ENCODE results near the gene XRCC3.
A peak's percentile ranks its signal among the peaks of the same experiment; 100 is the strongest.

XRCC3 gene

DNA sequence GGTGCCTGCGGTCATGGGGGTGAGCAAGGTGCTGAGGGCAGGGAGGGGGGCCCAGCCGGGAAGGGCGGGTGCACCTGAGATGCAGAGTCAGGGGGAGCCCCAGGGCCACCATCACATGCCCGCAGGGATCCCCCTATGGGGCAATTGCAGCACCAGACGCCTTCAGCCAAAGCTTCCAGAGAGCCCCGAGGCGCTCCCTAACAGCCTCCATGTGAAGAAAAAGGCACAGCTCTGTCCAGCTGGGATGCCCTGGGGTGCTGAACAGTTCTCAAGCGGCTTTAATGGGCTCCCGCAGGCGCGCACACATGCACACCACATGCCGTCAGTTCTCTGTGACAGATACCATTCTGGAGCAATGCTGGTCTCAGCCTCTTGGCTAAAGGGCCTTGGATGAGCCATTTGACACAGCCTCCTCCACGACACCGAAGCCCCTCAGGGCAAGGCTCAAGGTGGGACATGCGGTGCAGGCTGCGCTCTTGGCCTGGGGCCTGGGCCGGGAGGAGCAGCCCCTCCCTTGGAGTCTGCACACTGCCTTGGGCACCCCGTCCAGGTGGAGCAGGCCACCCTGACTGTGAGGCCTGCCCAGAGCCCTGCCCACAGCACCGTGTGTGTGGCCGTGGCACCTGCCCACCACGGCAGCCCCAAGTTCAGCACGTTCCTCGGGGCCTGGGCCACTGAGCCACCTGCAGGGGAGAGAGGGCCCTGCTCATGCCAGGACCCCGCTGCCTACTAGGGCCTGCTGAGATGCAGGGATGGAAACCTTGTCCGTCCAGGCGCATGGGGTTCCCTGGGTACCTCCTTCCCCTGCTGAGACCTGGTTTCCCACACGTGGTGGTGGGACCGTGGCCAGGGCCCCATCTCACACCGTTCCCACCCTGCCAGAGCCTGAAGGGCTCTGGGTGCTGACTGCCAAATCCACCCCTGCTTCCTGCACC, 7.7 kb downstream of the XRCC3 start:
- Mint-ChIP-seq H3K4me3 (no peak overlapping the region), H3K9me3 (ENCODE audit: low read depth) (no peaks in the 10 kb centered on the region), H3K27ac (no peak overlapping the region), H3K4me1 (ENCODE audit: low read depth) (no peaks in the 10 kb centered on the region), H3K27me3 (no peaks in the 10 kb centered on the region), H3K36me3 (peaks cover 2% of the 10 kb centered on the region)

DNA sequence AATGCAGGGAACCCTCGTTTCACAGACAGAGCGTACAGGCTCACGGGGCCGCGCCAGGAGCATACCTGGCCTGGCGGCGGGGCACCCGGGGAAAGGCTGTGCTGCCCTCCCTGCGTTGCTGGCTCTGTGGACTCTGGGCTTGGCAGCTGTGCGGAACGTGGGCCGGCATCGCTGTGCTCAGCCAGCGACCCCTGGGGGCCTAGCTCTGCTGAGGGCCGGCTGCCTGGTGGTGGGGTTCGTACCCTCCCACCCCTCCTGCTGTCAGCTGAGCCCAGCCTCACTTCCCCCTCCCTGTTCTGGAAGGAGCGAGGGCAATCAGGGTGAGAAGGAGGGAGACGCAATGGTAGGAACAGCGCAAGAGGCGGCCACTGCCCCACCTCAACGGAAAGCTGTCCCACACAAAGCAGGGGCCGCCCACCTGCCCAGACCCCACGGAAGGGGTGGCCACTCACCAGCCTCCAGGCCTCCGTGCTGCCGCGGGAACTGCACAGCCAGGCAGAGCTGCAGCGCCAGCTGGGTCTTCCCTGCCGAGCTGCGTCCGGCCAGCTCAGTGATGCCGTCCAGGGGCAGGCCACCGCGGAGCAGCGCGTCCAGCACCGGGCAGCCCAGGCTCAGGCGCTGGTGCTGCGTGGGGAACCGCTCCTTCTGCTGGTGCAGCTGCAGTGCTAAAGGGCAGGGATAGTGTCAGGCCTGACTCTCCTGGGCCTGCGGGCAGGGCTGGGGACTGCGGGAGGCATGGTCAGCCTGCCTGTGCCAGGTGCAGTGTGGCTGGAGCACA, 8.5 kb downstream of the XRCC3 start:
- peaks cover 2% of the 10 kb centered on the region for H3K36me3 Mint-ChIP-seq
- H3K4me3 Mint-ChIP-seq: no peak overlapping the region
- H3K27ac Mint-ChIP-seq: no peak overlapping the region
- H3K4me1 Mint-ChIP-seq (ENCODE audit: low read depth): no peaks in the 10 kb centered on the region
- no peaks in the 10 kb centered on the region for H3K27me3 Mint-ChIP-seq
- no peaks in the 10 kb centered on the region for H3K9me3 Mint-ChIP-seq (ENCODE audit: low read depth)

- Mint-ChIP-seq H3K4me1 (ENCODE audit: low read depth) (no peaks in the 10 kb centered on the region), H3K36me3 (peaks cover 2% of the 10 kb centered on the region), H3K9me3 (ENCODE audit: low read depth) (no peaks in the 10 kb centered on the region), H3K4me3 (no peak overlapping the region), H3K27me3 (no peaks in the 10 kb centered on the region), H3K27ac (no peak overlapping the region)
Observed at GRCh38 chr14:103705504-103706284, 9.6 kb downstream of the XRCC3 start.

DNA sequence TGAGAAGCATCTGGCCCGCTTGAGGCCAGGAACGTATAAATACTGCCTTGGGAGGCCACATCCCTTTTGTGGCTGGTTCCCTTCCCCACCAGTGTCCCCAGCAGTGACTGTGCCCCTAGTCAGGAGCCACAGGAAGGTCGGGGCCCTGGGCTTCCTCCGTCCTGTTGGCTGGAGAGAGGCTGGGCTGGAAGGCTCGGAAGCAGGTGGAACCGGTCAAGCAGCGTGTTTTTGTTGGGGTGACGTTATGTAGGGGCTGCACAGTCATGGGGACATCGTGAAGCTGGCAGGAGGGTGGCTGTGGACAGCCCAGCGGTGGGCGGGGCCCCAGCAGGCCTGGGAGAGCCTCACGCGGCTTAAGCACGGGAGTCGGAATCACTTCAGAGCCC, 10.1 kb downstream of the XRCC3 start:
- H3K27ac Mint-ChIP-seq: no peak overlapping the region
- no peaks in the 10 kb centered on the region for H3K27me3 Mint-ChIP-seq
- H3K36me3 Mint-ChIP-seq: peaks cover 2% of the 10 kb centered on the region
- H3K9me3 Mint-ChIP-seq (ENCODE audit: low read depth): no peaks in the 10 kb centered on the region
- no peak overlapping the region for H3K4me3 Mint-ChIP-seq
- no peaks in the 10 kb centered on the region for H3K4me1 Mint-ChIP-seq (ENCODE audit: low read depth)

DNA sequence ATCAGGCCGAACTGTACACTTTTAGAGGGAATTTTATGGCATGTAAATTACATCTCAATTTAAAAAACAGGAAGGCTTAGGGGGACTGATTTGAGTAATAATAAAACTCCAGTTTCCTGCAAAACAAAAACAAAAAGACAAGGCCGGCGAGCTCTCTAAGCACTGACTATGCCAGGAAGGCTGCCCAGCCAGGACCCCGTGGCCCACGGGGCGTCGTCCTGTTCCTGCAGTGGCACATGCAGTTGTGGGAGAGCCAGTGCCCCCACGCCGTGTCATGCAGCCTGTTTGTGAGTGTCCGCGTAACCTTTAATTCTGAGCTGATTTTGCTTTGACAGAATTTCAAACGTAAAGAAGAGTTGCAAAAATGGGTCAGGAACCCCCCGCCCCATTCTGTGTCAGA, 10.5 kb downstream of the XRCC3 start:
- Mint-ChIP-seq H3K27me3 (no peaks in the 10 kb centered on the region), H3K27ac (no peak overlapping the region), H3K9me3 (ENCODE audit: low read depth) (no peaks in the 10 kb centered on the region), H3K4me1 (ENCODE audit: low read depth) (no peaks in the 10 kb centered on the region), H3K4me3 (no peak overlapping the region), H3K36me3 (peaks cover 2% of the 10 kb centered on the region)

GRCh38 chr14:103703433-103704385, 11.5 kb downstream of the XRCC3 start:
- Mint-ChIP-seq H3K27me3 (no peaks in the 10 kb centered on the region), H3K4me3 (no peak overlapping the region), H3K27ac (no peak overlapping the region), H3K9me3 (ENCODE audit: low read depth) (no peaks in the 10 kb centered on the region), H3K36me3 (no peaks in the 10 kb centered on the region), H3K4me1 (ENCODE audit: low read depth) (no peaks in the 10 kb centered on the region)

- no peak overlapping the region for H3K4me3 Mint-ChIP-seq
Observed at GRCh38 chr14:103702497-103703432, 12.5 kb downstream of the XRCC3 start.

GRCh38 chr14:103702095-103702494, 13.2 kb downstream of the XRCC3 start:
- no peaks in the 10 kb centered on the region for H3K27me3 Mint-ChIP-seq
- H3K36me3 Mint-ChIP-seq: no peaks in the 10 kb centered on the region
- H3K4me3 Mint-ChIP-seq: no peak overlapping the region
- peaks cover 1% of the 10 kb centered on the region for H3K4me1 Mint-ChIP-seq (ENCODE audit: low read depth)
- no peaks in the 10 kb centered on the region for H3K9me3 Mint-ChIP-seq (ENCODE audit: low read depth)
- H3K27ac Mint-ChIP-seq: no peak overlapping the region

More at GRCh38 chr14:103702497-103703432, 12.5 kb downstream of the XRCC3 start:
- no peaks in the 10 kb centered on the region for H3K4me1 Mint-ChIP-seq (ENCODE audit: low read depth)
- H3K36me3 Mint-ChIP-seq: no peaks in the 10 kb centered on the region
- peak overlapping the region; percentile 28 for H3K27ac Mint-ChIP-seq
- H3K9me3 Mint-ChIP-seq (ENCODE audit: low read depth): no peaks in the 10 kb centered on the region
- H3K27me3 Mint-ChIP-seq: no peaks in the 10 kb centered on the region

DNA sequence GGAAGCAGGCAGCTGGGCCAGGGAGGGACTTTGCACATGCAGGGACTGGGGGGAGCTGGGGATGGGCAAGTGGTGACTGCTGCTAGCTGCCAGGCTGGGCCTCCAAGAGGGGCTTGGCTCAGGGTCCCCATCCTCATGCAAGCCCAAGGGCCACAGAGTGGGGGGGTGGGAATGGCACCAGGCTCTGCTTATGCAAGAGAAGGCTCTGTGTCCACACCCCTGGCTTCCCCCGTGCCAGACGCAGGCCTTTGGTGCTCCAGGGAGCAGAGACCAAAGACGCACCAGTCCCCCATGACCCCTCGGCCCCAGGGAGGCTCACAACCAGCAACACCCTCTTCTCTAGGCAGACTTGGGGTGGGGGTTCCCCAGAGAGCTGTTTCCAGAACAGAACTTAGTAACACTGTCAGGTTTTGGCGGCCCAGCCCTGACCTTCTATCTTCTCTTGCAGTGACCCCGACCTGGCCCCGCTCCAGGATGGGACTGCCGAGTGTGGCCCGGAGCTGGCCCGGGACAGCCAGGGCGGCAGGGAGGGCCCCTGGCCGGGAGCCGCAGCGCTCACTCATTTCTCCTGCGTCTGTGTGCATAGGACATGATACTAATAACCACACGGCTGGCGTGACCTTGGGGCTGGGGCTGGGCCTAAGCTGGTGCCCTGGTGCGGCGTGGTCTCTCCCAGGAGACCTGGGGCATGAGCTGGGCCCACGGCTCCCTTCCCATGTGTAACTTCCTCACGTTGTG, 14.3 kb downstream of the XRCC3 start:
- H3K27ac Mint-ChIP-seq: no peak overlapping the region
- no peaks in the 10 kb centered on the region for H3K36me3 Mint-ChIP-seq
- H3K27me3 Mint-ChIP-seq: no peaks in the 10 kb centered on the region
- no peaks in the 10 kb centered on the region for H3K9me3 Mint-ChIP-seq (ENCODE audit: low read depth)
- H3K4me3 Mint-ChIP-seq: no peak overlapping the region
- H3K4me1 Mint-ChIP-seq (ENCODE audit: low read depth): peaks cover 8% of the 10 kb centered on the region

- Mint-ChIP-seq H3K27ac (peak overlapping the region; percentile 16), H3K36me3 (no peaks in the 10 kb centered on the region), H3K4me1 (ENCODE audit: low read depth) (peaks cover 11% of the 10 kb centered on the region), H3K9me3 (ENCODE audit: low read depth) (no peaks in the 10 kb centered on the region), H3K4me3 (no peak overlapping the region), H3K27me3 (no peaks in the 10 kb centered on the region)
Observed at GRCh38 chr14:103699901-103700752, 15.1 kb downstream of the XRCC3 start.

GRCh38 chr14:103699261-103699661, 16.0 kb downstream of the XRCC3 start:
- Mint-ChIP-seq H3K27ac (no peak overlapping the region), H3K4me1 (ENCODE audit: low read depth) (peaks cover 11% of the 10 kb centered on the region), H3K4me3 (no peak overlapping the region), H3K36me3 (no peaks in the 10 kb centered on the region), H3K9me3 (ENCODE audit: low read depth) (no peaks in the 10 kb centered on the region), H3K27me3 (no peaks in the 10 kb centered on the region)
